IPS-15b (cell line): ENCODE data around the gene SLC6A4.

ENCODE experiments used
- H3K27me3 ChIP-seq: one replicate; pipeline ENCODE4 v1.6.1; 2013; ENCODE audit warnings: low read length; ENCODE audit not compliant: control insufficient read depth, insufficient read depth
- H3K36me3 ChIP-seq: one replicate; pipeline ENCODE4 v1.6.1; 2013; ENCODE audit warnings: low read length; ENCODE audit not compliant: control insufficient read depth, insufficient read depth
- H3K4me1 ChIP-seq: one replicate; pipeline ENCODE4 v1.6.1; 2013; ENCODE audit warnings: mild to moderate bottlenecking, low read length; ENCODE audit not compliant: control insufficient read depth, insufficient read depth
- H3K4me3 ChIP-seq: one replicate; pipeline ENCODE4 v1.5.1; 2013; ENCODE audit warnings: low read depth, low read length
- H3K9ac ChIP-seq: one replicate; pipeline ENCODE4 v1.6.1; 2013; ENCODE audit warnings: low read depth, mild to moderate bottlenecking, low read length
- H3K9me3 ChIP-seq: one replicate; pipeline ENCODE4 v1.6.1; 2013; ENCODE audit warnings: mild to moderate bottlenecking, low read length; ENCODE audit not compliant: control insufficient read depth, insufficient read depth

Gene SLC6A4

GRCh38 chr17:30226878-30227277, 8.6 kb downstream of the SLC6A4 start:
- no peak overlapping the region for H3K4me3 ChIP-seq
- H3K27me3 ChIP-seq: peaks cover 2% of the 10 kb centered on the region
- no peak overlapping the region for H3K9ac ChIP-seq
- no peaks in the 10 kb centered on the region for H3K36me3 ChIP-seq
- no peaks in the 10 kb centered on the region for H3K4me1 ChIP-seq
- no peaks in the 10 kb centered on the region for H3K9me3 ChIP-seq

DNA sequence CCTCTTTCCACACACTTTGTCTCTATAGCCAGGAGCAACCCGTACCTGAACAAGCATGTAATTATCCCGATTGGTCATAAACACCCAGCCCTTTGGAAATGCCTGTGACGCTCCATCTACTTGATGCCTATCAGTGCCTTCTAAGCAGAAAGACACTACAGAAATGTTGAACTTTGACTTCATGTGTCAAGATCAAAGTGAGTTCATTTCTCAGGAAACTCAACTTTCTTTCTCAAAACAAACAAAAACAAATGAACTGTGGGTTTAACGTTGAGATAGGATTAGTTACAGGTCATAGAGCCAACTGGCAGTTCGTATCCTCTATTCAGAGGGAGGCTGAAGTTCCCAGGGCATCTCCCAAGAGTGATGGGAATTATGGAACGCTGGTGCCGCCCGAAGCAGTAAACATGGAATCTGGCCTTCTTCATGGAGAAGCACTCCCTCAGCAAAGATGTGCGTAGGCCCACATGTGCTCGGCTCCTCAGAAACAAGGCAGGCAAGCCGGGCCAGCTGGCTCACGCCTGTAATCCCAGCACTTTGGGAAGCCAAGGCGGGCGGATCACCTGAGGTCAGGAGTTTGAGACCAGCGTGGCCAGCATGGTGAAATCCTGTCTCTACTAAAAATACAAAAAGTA, 9.5 kb downstream of the SLC6A4 start:
- H3K4me1 ChIP-seq: no peaks in the 10 kb centered on the region
- H3K27me3 ChIP-seq: peaks cover 2% of the 10 kb centered on the region
- no peak overlapping the region for H3K4me3 ChIP-seq
- no peaks in the 10 kb centered on the region for H3K9me3 ChIP-seq
- no peak overlapping the region for H3K9ac ChIP-seq
- H3K36me3 ChIP-seq: no peaks in the 10 kb centered on the region

GRCh38 chr17:30225112-30225511, 10.4 kb downstream of the SLC6A4 start:
- Histone ChIP-seq H3K27me3 (peaks cover 2% of the 10 kb centered on the region), H3K36me3 (no peaks in the 10 kb centered on the region), H3K4me1 (no peaks in the 10 kb centered on the region), H3K9ac (no peak overlapping the region), H3K4me3 (no peak overlapping the region), H3K9me3 (no peaks in the 10 kb centered on the region)

GRCh38 chr17:30224419-30224960, 11.0 kb downstream of the SLC6A4 start:
- no peak overlapping the region for H3K4me3 ChIP-seq
- H3K36me3 ChIP-seq: no peaks in the 10 kb centered on the region
- H3K9ac ChIP-seq: no peak overlapping the region
- no peaks in the 10 kb centered on the region for H3K4me1 ChIP-seq
- peaks cover 2% of the 10 kb centered on the region for H3K27me3 ChIP-seq
- H3K9me3 ChIP-seq: no peaks in the 10 kb centered on the region

- Histone ChIP-seq H3K9ac (no peak overlapping the region), H3K4me3 (no peak overlapping the region), H3K36me3 (no peaks in the 10 kb centered on the region), H3K9me3 (no peaks in the 10 kb centered on the region), H3K27me3 (no peaks in the 10 kb centered on the region), H3K4me1 (no peaks in the 10 kb centered on the region)
These were observed 12.7 kb downstream of the SLC6A4 start for GRCh38 chr17:30222721-30223175.

DNA sequence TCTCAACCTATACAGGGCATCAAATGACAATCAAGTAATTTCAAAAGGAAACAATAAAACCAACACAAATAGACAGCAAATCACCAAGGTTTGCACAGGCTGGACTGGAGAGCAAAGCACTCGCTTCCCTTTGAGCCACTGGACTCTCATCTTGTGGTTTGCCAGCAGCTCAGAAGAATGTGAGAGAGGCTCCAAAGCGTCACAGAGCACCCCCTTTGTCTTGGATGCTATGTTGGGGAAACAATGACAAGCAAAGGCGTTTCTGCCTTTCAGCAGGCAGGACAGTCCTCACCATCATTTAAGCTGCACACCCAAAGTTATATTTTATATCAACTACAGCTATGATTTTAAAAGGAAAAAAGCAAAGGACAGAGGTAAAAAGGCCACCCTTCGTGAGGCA, 13.2 kb downstream of the SLC6A4 start:
- no peak overlapping the region for H3K9ac ChIP-seq

GRCh38 chr17:30221346-30221745, 14.2 kb downstream of the SLC6A4 start:
- H3K36me3 ChIP-seq: no peaks in the 10 kb centered on the region
- peaks cover under 1% of the 10 kb centered on the region for H3K4me1 ChIP-seq
- no peak overlapping the region for H3K4me3 ChIP-seq
- no peaks in the 10 kb centered on the region for H3K27me3 ChIP-seq
- H3K9me3 ChIP-seq: no peaks in the 10 kb centered on the region
- H3K9ac ChIP-seq: no peak overlapping the region

More for the DNA sequence above, 13.2 kb downstream of the SLC6A4 start:
- no peaks in the 10 kb centered on the region for H3K9me3 ChIP-seq
- H3K27me3 ChIP-seq: no peaks in the 10 kb centered on the region
- H3K4me3 ChIP-seq: no peak overlapping the region
- H3K4me1 ChIP-seq: no peaks in the 10 kb centered on the region
- no peaks in the 10 kb centered on the region for H3K36me3 ChIP-seq

DNA sequence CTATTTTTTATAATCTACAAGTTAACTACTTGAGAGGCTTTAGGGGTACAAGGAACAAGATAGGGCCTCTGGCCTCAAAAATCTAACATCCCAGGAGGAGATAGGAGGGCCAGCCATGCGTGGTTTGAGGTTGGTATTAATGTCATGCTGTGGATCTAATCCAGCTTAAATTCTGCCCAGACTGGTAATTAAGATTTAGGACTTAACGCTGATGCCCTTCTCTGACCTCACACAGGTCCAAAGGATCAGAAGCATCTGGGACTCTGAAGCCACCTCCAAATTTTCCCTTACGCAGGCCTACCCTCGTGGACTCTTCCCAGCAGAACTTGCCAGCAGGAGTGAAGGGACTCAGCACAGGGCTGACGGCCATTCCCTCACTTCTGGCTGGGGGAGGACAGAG, 15.1 kb downstream of the SLC6A4 start:
- no peak overlapping the region for H3K4me3 ChIP-seq
- no peak overlapping the region for H3K9ac ChIP-seq
- H3K27me3 ChIP-seq: no peaks in the 10 kb centered on the region
- H3K4me1 ChIP-seq: peaks cover 2% of the 10 kb centered on the region
- H3K36me3 ChIP-seq: no peaks in the 10 kb centered on the region
- H3K9me3 ChIP-seq: no peaks in the 10 kb centered on the region

- Histone ChIP-seq H3K4me3 (no peak overlapping the region), H3K36me3 (no peaks in the 10 kb centered on the region), H3K4me1 (peaks cover 2% of the 10 kb centered on the region)
These were observed 15.7 kb downstream of the SLC6A4 start for GRCh38 chr17:30219833-30220232.

GRCh38 chr17:30219315-30219714, 16.2 kb downstream of the SLC6A4 start:
- Histone ChIP-seq H3K27me3 (no peaks in the 10 kb centered on the region), H3K9ac (no peak overlapping the region), H3K4me1 (peaks cover 2% of the 10 kb centered on the region), H3K4me3 (no peak overlapping the region), H3K9me3 (no peaks in the 10 kb centered on the region), H3K36me3 (no peaks in the 10 kb centered on the region)

More at GRCh38 chr17:30219833-30220232, 15.7 kb downstream of the SLC6A4 start:
- no peaks in the 10 kb centered on the region for H3K9me3 ChIP-seq
- H3K27me3 ChIP-seq: no peaks in the 10 kb centered on the region
- H3K9ac ChIP-seq: no peak overlapping the region

DNA sequence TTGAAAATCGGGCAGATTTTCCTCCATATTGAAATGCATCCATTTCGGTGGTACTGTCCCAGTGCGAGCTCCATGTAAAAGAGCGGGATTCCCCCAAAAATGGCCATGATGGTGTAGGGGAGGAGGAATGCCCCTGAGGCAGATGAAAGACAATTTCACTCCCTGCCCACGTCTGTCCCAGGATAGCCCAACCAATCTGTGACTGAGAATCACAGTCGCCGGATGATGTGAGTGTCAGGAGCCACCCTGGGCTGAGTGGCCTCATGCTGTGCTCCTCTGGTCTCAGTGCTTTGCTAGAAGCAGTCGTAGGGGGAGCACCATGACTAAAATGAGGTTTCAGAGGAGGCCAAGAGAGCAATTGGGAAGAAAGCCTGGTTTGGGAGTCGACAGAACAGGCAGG, 16.7 kb downstream of the SLC6A4 start:
- no peak overlapping the region for H3K4me3 ChIP-seq

GRCh38 chr17:30217746-30218245, 17.7 kb downstream of the SLC6A4 start:
- Histone ChIP-seq H3K36me3 (no peaks in the 10 kb centered on the region), H3K4me3 (no peak overlapping the region)

More for the DNA sequence above, 16.7 kb downstream of the SLC6A4 start:
- no peaks in the 10 kb centered on the region for H3K36me3 ChIP-seq
- no peaks in the 10 kb centered on the region for H3K9me3 ChIP-seq
- no peak overlapping the region for H3K9ac ChIP-seq
- H3K27me3 ChIP-seq: no peaks in the 10 kb centered on the region
- peaks cover 2% of the 10 kb centered on the region for H3K4me1 ChIP-seq

More at GRCh38 chr17:30217746-30218245, 17.7 kb downstream of the SLC6A4 start:
- Histone ChIP-seq H3K27me3 (no peaks in the 10 kb centered on the region), H3K4me1 (peaks cover 2% of the 10 kb centered on the region), H3K9ac (no peak overlapping the region), H3K9me3 (no peaks in the 10 kb centered on the region)
